ENCODE results near the gene FOSL1. TPM values are rescaled to one million over a fixed set of nuclear protein-coding genes. Genes with fewer than 3 reads are reported as not detected.

The FOSL1 gene
- total and polyA plus RNA-seq, 2 of the 13 experiments (the other 11 are each of a cell fraction or from before 2014, with no cell fraction given): 4.0 to 4.1 TPM

- TF ChIP-seq GZF1 (CRISPR knock-in tag; IDR thresholded peaks at IDR 0.05): peak; percentile 52; the same call in 1 of the 2 replicates
- no peak for TF ChIP-seq ETS1 (CRISPR knock-in tag; IDR thresholded peaks at IDR 0.05)
- TF ChIP-seq PAXIP1 (CRISPR knock-in tag; conservative IDR thresholded peaks at IDR 0.05): no peak; the same call in 1 of the 2 replicates
- peak; percentile 58 for TF ChIP-seq SRSF1 (optimal IDR thresholded peaks at IDR 0.05; ENCODE audit: low read depth, low read length)
- peak; percentile 45; the same call in 1 of the 2 replicates for TF ChIP-seq FOXC1 (CRISPR knock-in tag; IDR thresholded peaks at IDR 0.05; ENCODE audit: borderline replicate concordance)
- no peak for TF ChIP-seq ZNF20 (CRISPR knock-in tag; IDR thresholded peaks at IDR 0.05)
- TF ChIP-seq SNAPC5 (CRISPR knock-in tag; IDR thresholded peaks at IDR 0.05; ENCODE audit: borderline replicate concordance): peak; percentile 78; the same call in 1 of the 2 replicates
- peak; percentile 38; the same call in 1 of the 2 replicates for TF ChIP-seq TERF1 (CRISPR knock-in tag; IDR thresholded peaks at IDR 0.05)
- TF ChIP-seq KMT2B (CRISPR knock-in tag; IDR thresholded peaks at IDR 0.05): 0 out of 2 replicates have a peak, but pooled peaks have one; percentile 39
- no peak for TF ChIP-seq ZFYVE20 (CRISPR knock-in tag; IDR thresholded peaks at IDR 0.05; ENCODE audit: borderline replicate concordance, low read depth)
- no peak for TF ChIP-seq ZNF318 (CRISPR knock-in tag; IDR thresholded peaks at IDR 0.05)
Measured at GRCh38 chr11:65899356-65900124, 648 bp downstream of the FOSL1 start (continued).
